ENCODE measurements around the gene ANXA7.

The ANXA7 gene

GRCh38 chr10:73413528-73414229 is at the start of gene ANXA7:
ANXA7 (minus strand) TSS chr10:73414058; CDS start chr10:73400856, 13,202 bp downstream.
- peak; percentile 87 to 88 for DNase-seq

GRCh38 chr10:73460897-73461296 is 47.0 kb upstream of the ANXA7 start:
- DNase-seq = no peak

GRCh38 chr10:73459683-73460314 is 45.9 kb upstream of the ANXA7 start:
- no peak for DNase-seq

- no peak for DNase-seq
Observed at GRCh38 chr10:73456187-73456890, 42.5 kb upstream of the ANXA7 start.

- no peak for DNase-seq
Observed at GRCh38 chr10:73449113-73449512, 35.3 kb upstream of the ANXA7 start.

GRCh38 chr10:73448384-73448783 is 34.5 kb upstream of the ANXA7 start:
- no peak for DNase-seq

GRCh38 chr10:73446926-73447325 is 33.1 kb upstream of the ANXA7 start:
- DNase-seq = no peak

GRCh38 chr10:73444457-73444856 is 30.6 kb upstream of the ANXA7 start:
- DNase-seq = no peak

GRCh38 chr10:73439605-73440312 is 25.9 kb upstream of the ANXA7 start:
- no peak for DNase-seq

- no peak for DNase-seq
Observed at GRCh38 chr10:73439055-73439454, 25.2 kb upstream of the ANXA7 start.

GRCh38 chr10:73433538-73433867 is 19.6 kb upstream of the ANXA7 start, which contains the start of gene MSS51:
MSS51 (minus strand) TSS chr10:73433561; CDS start chr10:73428284, 5,277 bp downstream.
- no peak for DNase-seq

GRCh38 chr10:73432646-73433537 is 19.0 kb upstream of the ANXA7 start:
- DNase-seq = no peak

- no peak for DNase-seq
Observed at GRCh38 chr10:73426318-73426717, 12.5 kb upstream of the ANXA7 start.

- DNase-seq = no peak
Observed at GRCh38 chr10:73424478-73424877, 10.6 kb upstream of the ANXA7 start.

GRCh38 chr10:73423309-73423708 is 9.5 kb upstream of the ANXA7 start:
- DNase-seq = no peak

- no peak for DNase-seq
Observed at GRCh38 chr10:73416571-73416970, 2.7 kb upstream of the ANXA7 start.

- DNase-seq = peak; percentile 54 to 70
Observed at GRCh38 chr10:73414230-73414945, 530 bp upstream of the ANXA7 start.

- peak; percentile 67 to 75 for DNase-seq
Observed at GRCh38 chr10:73413108-73413527, 740 bp downstream of the ANXA7 start.

GRCh38 chr10:73410897-73411296 is 3.0 kb downstream of the ANXA7 start:
- no peak for DNase-seq

- DNase-seq = peak in 1 of 2 experiments; percentile 16
Observed at GRCh38 chr10:73408978-73409521, 4.8 kb downstream of the ANXA7 start.

- no peak for DNase-seq
Observed at GRCh38 chr10:73408061-73408460, 5.8 kb downstream of the ANXA7 start.
